HG03108 (cell line): Measurements from ENCODE around the gene MARCHF10.

Source experiments
- ATAC-seq: cut with Tn5 transposase; IDR thresholded peaks from one replicate; pipeline ENCODE4 v1.9.1; 2021; ENCODE audit warnings: moderate library complexity; ENCODE audit not compliant: unreplicated experiment

The MARCHF10 gene

GRCh38 chr17:62822080-62822904 lies 14.2 kb upstream of the MARCHF10 start:
- ATAC-seq, result no peak

- no peak for ATAC-seq
Measured at GRCh38 chr17:62821189-62822079, 13.3 kb upstream of the MARCHF10 start.

DNA sequence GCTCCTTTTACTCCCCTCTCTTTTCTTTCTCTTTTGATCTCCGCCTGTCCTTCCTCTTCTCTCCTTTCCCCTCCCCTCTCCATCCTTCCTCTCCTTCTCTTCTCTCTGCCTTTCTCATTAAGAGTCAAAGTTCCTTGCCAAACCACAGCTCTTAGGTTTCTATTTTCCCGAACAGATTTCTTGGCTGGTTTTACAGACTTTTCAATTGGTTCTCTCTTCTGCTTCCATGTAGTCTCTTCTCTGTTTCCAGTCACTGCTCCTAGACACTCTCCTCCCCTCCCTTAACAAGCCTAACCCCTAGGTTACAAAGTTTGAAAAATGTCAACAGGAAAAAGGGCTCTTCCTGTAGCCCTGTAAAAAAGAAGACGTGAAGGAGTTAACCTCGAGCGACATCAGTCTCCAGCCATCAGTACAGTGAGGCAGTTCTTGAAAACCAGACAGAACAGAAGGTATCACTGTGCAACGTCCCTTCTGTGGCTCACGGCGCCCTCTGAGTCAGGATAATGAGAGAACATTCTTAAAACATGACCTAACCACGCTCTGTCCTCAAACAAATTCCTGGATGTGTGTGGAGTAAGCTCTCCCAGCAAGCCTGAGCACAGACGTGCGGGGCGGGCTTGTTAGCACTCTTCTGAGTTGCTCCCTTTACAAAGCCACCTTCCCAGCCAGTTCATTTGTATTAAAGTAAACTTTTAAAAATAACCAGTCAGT lies 11.6 kb upstream of the MARCHF10 start:
- no peak for ATAC-seq

DNA sequence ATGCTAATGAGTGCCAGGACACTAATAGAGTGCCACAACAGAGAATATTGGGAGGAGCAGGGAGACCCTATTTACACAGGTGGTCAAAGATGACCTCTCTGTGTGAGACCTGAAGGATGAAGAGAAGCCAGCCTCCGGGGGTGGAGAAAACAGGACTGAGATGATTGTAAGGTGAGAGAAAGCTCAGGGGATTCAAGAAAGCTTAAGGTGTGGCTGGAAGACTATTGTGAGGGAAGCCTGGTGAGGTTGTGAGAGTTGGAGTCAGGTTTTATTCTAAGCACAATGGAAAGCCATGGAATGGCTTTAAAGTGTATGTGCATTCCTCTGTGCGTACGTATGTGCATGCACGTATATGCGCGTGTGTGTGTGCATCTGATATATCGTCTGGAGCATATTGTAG lies 10.4 kb upstream of the MARCHF10 start:
- no peak for ATAC-seq

- no peak for ATAC-seq
Measured at GRCh38 chr17:62816282-62816839, 8.2 kb upstream of the MARCHF10 start.

DNA sequence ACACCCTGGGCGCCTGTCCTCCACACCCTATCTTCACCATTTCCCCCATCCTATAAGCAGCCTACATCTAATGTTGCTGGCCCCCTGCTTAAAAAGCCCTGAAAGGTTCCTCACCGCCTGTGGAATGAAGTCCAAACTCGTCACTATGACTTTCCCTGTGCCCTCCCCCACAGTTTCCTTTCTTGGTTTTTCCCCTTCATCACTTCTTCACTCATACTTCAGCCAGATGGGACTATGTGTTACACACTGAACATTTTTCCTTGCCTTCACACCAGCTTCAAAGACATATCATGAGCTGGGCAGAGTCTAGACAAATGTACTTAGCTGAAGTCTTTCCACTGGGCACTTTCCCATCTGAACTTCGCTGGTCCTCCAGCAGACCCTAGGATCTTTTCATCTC lies 1.5 kb upstream of the MARCHF10 start:
- no peak for ATAC-seq

DNA sequence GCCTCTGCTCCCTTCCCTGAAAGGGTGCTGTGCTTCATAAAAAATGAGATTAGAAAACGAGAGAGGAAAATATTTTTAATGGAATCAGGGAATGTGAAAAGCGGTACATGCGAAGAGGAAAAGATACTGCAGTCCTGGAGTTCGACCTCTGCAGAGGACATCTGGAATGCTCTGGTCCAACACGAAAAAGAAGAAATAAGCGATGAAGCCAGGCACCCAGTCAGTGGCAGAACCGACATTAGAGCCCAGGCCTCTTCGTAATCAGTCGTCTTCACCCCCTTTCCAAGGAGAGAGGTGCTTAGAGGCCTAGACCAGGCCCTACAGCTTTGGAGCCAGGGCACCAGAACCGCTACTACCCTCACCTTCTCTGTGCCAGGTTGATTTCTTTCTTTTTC lies 459 bp upstream of the MARCHF10 start:
- ATAC-seq, result no peak

DNA sequence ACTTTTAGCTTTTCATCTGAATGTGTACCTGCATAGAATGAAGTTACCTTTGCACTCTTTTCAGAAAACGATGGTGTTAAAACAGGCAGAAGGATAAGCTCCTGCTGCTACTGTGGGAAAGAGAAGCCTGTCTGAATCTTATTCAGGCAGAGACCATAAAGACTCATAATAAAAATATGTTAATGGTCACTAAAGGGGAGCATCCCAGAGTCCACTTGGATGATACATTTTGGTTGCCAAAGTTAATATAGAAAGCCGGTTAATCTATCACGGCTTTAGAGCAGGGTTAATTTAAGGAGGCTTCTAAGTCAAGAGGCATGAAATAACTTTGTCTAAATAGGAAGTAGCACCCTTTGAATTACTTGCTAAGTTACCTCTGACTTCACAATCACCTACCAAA lies 2.9 kb downstream of the MARCHF10 start:
- no peak for ATAC-seq

DNA sequence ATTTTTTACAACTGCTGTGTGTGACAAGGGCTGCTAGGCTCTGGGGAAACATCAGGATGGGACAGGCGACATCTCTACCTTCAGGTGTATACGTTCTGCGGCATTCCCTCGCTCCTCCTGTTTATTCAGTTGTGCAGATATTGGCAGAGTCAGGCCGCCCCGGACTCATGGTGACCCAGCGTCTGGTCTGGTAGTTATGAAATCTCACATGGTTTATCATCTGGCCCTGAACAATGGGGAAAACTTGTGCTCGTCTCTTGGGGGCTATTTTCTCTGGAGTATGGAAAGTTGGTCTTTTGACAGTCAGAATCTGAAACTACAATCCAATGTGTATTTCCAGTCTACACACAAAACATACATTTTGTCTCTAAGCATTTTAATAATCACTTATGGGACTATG lies 3.3 kb downstream of the MARCHF10 start:
- ATAC-seq, result no peak

- no peak for ATAC-seq
Measured at GRCh38 chr17:62804025-62804424, 4.1 kb downstream of the MARCHF10 start.

GRCh38 chr17:62802561-62803205 lies 5.4 kb downstream of the MARCHF10 start:
- ATAC-seq, result no peak

DNA sequence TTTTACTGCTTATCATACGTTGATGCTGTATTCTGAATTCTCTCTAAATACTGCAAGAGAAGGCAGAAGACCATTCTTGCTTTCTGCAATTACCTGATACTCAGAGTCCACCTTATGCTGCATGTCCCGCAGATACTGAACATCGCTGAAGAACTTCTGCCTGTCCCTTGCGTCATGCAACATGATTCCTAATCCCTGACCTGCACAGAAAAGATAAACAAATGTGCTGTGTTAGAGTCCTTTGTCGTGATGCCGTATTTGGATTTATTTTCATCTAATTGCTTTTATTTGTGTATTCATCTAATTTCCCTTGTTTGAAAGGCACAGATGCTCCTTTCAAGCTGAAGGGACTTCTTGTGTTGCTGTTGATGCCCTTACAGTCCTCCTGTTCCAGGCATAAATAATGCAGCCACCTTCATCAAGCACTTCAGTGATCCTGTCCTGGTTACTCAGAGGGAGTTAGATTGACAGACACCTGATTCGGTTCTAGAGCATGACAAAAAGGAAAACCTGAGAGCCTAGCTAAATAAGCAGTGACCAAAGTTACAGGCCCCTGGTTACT lies 6.5 kb downstream of the MARCHF10 start:
- ATAC-seq, result no peak

GRCh38 chr17:62800585-62800984 lies 7.5 kb downstream of the MARCHF10 start:
- no peak for ATAC-seq

DNA sequence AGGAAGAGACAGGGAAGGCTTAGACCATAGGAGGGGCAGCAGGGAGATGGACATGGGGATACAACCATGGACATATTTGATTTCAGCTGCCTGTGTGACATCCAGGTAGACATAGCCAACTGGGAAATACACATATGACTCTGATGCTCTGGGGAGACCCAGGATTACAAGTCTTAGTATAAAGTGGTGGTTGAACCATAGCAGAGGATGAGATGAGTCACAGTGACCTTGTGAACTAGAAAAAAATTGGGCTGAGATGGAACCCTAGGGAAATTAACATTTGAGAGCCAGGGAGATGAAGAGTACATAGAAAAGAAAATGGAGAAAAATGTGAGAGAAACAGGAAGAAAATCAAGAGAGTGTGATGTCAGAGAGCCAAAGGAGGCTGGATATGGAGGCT lies 10.2 kb downstream of the MARCHF10 start:
- ATAC-seq, result no peak

GRCh38 chr17:62796291-62796690 lies 11.8 kb downstream of the MARCHF10 start:
- no peak for ATAC-seq

DNA sequence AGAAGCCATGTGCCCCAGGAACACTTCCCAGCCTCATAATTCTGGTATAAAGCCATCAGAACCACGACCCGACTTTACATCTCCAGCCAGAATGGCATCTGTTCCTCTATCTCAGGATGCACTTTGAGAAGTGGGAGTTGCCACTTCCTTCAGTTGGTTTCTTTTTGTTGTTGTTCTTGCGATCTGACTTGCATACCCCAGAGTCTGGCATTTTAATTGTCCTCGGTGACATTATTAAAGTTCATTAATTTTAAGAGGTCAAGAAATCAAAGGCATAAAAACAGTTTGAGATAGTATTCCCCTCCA lies 13.5 kb downstream of the MARCHF10 start:
- no peak for ATAC-seq

DNA sequence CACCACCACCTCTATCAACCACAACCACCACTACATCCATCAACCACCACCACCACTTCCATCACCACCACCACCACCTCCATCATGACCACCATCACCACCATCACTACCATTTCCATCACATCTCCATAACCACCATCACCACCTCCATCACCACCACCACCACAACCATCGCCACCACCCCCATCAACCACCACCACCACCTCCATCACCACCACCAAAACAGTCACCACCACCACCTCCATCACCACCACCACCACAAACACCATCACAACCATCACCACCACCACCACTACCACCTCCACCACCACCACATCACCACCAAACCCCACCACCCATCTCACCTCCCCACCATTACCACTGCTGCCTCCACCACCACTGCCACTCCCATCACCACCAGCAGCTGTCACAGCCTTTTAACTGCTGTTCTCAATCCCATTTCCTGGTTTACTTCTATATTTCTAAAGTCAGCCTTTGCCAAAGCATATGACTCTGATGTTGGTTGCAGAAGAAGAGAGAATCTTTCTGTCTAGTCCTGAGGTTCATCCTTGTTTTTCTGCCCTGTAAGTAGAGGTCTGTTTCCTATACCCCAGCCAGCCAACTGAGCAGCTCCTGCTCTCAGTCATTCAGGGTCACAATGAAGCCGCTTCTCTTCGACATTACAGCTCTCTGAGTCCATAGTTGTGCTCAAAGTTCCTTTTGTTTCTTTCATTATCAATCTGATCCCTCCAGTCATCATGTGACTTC lies 14.0 kb downstream of the MARCHF10 start:
- ATAC-seq, result no peak

GRCh38 chr17:62792447-62792800 lies 15.7 kb downstream of the MARCHF10 start:
- ATAC-seq, result no peak

- ATAC-seq, result no peak
Measured at GRCh38 chr17:62791767-62792446, 16.2 kb downstream of the MARCHF10 start.
